ENCODE data around the gene GRB2. TPM values are rescaled to one million over a fixed set of nuclear protein-coding genes. Genes with fewer than 3 reads are reported as not detected.

Gene GRB2
- total RNA-seq, 1 donor from 2014 or later = 102 TPM

- no peak for DNase-seq (ENCODE audit: low read depth)
- Histone ChIP-seq H3K27me3 (ENCODE audit: control insufficient read depth, insufficient read depth, low read length) (no peaks in the 10 kb centered on the region), H3K36me3 (ENCODE audit: control insufficient read depth, insufficient read depth, low read length) (no peaks in the 10 kb centered on the region), H3K4me3 (ENCODE audit: low read depth, low read length) (no peak overlapping the region)
- no peak for TF ChIP-seq CTCF (IDR thresholded peaks at IDR 0.05; ENCODE audit: insufficient read depth, low read length, severe bottlenecking)
- FAIRE-seq = no peak
Observed at GRCh38 chr17:75416006-75416405, 10.5 kb upstream of the GRB2 start.

- no peak for FAIRE-seq
- peaks cover 2% of the 10 kb centered on the region for H3K27me3 ChIP-seq (ENCODE audit: control insufficient read depth, insufficient read depth, low read length)
- no peak overlapping the region for H3K4me3 ChIP-seq (ENCODE audit: low read depth, low read length)
- H3K36me3 ChIP-seq (ENCODE audit: control insufficient read depth, insufficient read depth, low read length) = no peaks in the 10 kb centered on the region
- no peak for DNase-seq (ENCODE audit: low read depth)
- TF ChIP-seq CTCF (IDR thresholded peaks at IDR 0.05; ENCODE audit: insufficient read depth, low read length, severe bottlenecking) = no peak
Observed at GRCh38 chr17:75414488-75414887, 9.0 kb upstream of the GRB2 start.

GRCh38 chr17:75412455-75413317 is 7.2 kb upstream of the GRB2 start:
- peak; percentile 49 for DNase-seq (ENCODE audit: low read depth)
- no peaks in the 10 kb centered on the region for H3K36me3 ChIP-seq (ENCODE audit: control insufficient read depth, insufficient read depth, low read length)
- TF ChIP-seq CTCF (IDR thresholded peaks at IDR 0.05; ENCODE audit: insufficient read depth, low read length, severe bottlenecking) = peak; percentile 83
- peaks cover 2% of the 10 kb centered on the region for H3K27me3 ChIP-seq (ENCODE audit: control insufficient read depth, insufficient read depth, low read length)
- no peak for FAIRE-seq
- no peak overlapping the region for H3K4me3 ChIP-seq (ENCODE audit: low read depth, low read length)

GRCh38 chr17:75411328-75412067 is 6.0 kb upstream of the GRB2 start:
- no peak for TF ChIP-seq CTCF (IDR thresholded peaks at IDR 0.05; ENCODE audit: insufficient read depth, low read length, severe bottlenecking)
- FAIRE-seq (no peak), DNase-seq (ENCODE audit: low read depth) (no peak)
- Histone ChIP-seq H3K27me3 (ENCODE audit: control insufficient read depth, insufficient read depth, low read length) (peaks cover 2% of the 10 kb centered on the region), H3K4me3 (ENCODE audit: low read depth, low read length) (no peak overlapping the region), H3K36me3 (ENCODE audit: control insufficient read depth, insufficient read depth, low read length) (no peaks in the 10 kb centered on the region)

- peaks cover 2% of the 10 kb centered on the region for H3K27me3 ChIP-seq (ENCODE audit: control insufficient read depth, insufficient read depth, low read length)
- no peak for TF ChIP-seq CTCF (IDR thresholded peaks at IDR 0.05; ENCODE audit: insufficient read depth, low read length, severe bottlenecking)
- no peak overlapping the region for H3K4me3 ChIP-seq (ENCODE audit: low read depth, low read length)
- H3K36me3 ChIP-seq (ENCODE audit: control insufficient read depth, insufficient read depth, low read length) = no peaks in the 10 kb centered on the region
- DNase-seq (ENCODE audit: low read depth) (no peak), FAIRE-seq (no peak)
Observed at GRCh38 chr17:75410141-75410540, 4.7 kb upstream of the GRB2 start.

Data from bronchial epithelial cell (primary cell).